HG03103 (cell line): ENCODE results near the gene NPHP4.

Experiments
- ATAC-seq: cut with Tn5 transposase; IDR thresholded peaks from one replicate; pipeline ENCODE4 v1.9.1; 2021; ENCODE audit warnings: low read depth; ENCODE audit not compliant: unreplicated experiment

The NPHP4 gene

GRCh38 chr1:5884110-5884509 is 108.1 kb downstream of the NPHP4 start:
- no peak for ATAC-seq

GRCh38 chr1:5883129-5884048 is 108.8 kb downstream of the NPHP4 start:
- no peak for ATAC-seq

- no peak for ATAC-seq
Measured at GRCh38 chr1:5882367-5883128, 109.7 kb downstream of the NPHP4 start.

GRCh38 chr1:5881526-5882222 is 110.6 kb downstream of the NPHP4 start:
- no peak for ATAC-seq

- no peak for ATAC-seq
Measured at GRCh38 chr1:5880630-5881405, 111.4 kb downstream of the NPHP4 start.

GRCh38 chr1:5879421-5879820 is 112.8 kb downstream of the NPHP4 start:
- ATAC-seq, result no peak

GRCh38 chr1:5878971-5879370 is 113.3 kb downstream of the NPHP4 start:
- ATAC-seq, result no peak

- ATAC-seq, result no peak
Measured at GRCh38 chr1:5877683-5878530, 114.3 kb downstream of the NPHP4 start.

- no peak for ATAC-seq
Measured at GRCh38 chr1:5877001-5877400, 115.2 kb downstream of the NPHP4 start.

GRCh38 chr1:5876094-5876650 is 116.1 kb downstream of the NPHP4 start:
- ATAC-seq, result no peak

- no peak for ATAC-seq
Measured at GRCh38 chr1:5875345-5875910, 116.8 kb downstream of the NPHP4 start.

- ATAC-seq, result no peak
Measured at GRCh38 chr1:5874416-5875110, 117.7 kb downstream of the NPHP4 start.

- no peak for ATAC-seq
Measured at GRCh38 chr1:5873556-5873955, 118.7 kb downstream of the NPHP4 start.

- no peak for ATAC-seq
Measured at GRCh38 chr1:5872886-5873285, 119.3 kb downstream of the NPHP4 start.

GRCh38 chr1:5868931-5869500 is 123.2 kb downstream of the NPHP4 start:
- ATAC-seq, result no peak

GRCh38 chr1:5865774-5866173 is 126.5 kb downstream of the NPHP4 start:
- ATAC-seq, result no peak

GRCh38 chr1:5865056-5865455 is 127.2 kb downstream of the NPHP4 start:
- ATAC-seq, result no peak

- no peak for ATAC-seq
Measured at GRCh38 chr1:5864256-5864655, 128.0 kb downstream of the NPHP4 start.
